GM21423 (cell line): ENCODE data around the gene FGGY.
"Not testable (repeated sequence)": the region's sequence is repeated elsewhere in the genome, so short reads cannot be mapped to it uniquely, and the experiment has no call there.

Experiments used
- ATAC-seq: cut with Tn5 transposase; IDR thresholded peaks from one replicate; pipeline ENCODE4 v1.9.1; 2021; ENCODE audit warnings: mild to moderate bottlenecking, moderate library complexity; ENCODE audit not compliant: unreplicated experiment

Gene FGGY

DNA sequence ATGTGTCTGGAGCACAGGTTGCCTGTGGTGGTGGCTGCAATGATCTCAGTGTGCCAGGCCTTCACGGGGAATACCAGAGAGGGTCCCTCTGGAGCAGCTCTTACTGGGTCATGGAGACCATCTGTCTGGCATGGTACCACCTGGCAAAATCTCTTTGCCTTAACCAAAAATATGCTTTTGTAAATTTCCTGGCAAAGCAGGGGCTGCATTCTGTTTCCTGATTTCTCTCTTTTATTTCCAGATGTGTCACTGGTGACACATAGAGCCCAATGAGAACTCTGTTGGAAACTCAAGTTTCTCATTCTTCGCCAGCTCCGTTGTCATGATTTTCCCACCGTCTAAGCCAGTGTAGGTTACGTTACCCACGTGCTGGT, 136.5 kb downstream of the FGGY start:
- ATAC-seq: no peak

DNA sequence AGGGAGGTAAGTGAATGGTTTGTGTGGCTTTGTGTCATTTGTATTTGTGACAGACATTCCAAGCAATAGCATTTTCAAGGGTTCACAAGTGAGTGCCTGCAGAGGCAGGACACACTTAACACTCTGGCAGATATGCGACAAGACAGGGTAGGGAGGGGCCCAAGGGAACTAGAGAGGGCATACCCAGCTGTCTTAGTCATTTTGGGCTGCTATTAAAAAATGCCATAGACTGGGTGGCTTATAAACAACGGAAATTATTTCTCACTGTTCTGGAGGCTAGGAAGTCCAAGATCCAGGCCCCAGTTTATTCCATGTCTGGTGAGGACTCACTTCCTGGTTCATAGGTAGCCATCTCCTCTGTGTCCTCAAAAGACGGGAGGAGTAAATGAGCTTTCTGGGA, 137.4 kb downstream of the FGGY start:
- ATAC-seq: no peak

DNA sequence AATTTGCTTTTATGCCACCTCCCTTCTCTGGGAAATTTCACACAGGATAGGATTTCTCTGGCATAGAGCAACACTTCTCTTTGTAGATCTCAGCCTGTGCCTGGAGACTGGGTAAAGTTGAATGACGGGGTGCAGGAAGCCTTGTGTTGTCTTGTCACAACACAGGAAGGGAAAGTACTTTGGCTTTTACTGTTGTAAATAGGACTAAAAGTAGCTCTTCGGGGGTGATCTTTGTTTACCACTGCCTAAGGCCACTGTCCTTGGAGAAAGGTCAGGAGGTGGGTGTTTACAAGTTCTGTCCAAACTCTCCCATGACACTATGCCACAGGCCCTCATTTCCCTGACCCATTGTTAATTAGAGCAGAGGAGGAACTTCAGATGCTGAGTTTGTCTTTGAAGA, 139.7 kb downstream of the FGGY start:
- no peak for ATAC-seq

DNA sequence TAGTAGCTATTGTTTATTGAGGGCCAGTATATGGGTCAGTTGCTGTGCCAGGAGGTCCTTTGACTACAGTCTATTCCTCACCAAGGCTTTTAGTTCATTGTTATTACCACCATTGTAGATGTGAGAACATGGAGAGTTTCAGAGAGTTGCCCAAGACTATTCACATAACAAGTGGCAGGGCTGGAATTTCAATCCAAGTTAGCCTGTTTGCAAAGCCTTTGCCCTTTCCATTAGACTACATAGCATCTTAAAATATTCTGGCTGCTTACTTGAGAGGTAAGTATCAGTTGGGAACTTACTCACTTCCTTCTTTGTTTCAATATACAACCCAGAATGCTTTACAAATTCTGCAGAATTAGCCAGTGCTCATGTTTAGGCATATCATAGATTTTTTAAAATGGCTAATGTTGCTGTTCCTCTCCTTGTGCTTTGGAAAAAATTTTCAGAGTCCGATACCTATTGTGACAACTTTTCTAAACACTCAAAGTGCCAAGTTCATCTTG, 141.2 kb downstream of the FGGY start:
- no peak for ATAC-seq

DNA sequence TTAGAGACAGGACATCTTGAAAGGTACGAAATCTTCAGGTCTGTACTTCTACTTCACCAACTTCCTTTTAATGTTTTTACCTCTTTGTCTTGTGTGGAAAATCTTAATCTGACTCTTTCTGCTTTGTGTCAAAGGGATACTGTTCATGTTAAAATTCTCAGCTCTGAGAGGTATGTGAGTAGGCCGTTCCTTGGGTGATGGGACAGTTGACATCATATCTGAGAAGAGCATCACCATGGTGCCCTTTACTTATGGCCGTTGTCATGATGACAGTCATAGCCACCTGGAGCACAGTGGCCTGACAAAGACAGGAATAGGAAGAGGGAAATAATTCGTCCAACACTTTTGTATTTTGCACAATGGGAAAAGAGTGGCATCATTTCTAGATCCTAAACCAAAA, 145.6 kb downstream of the FGGY start:
- ATAC-seq: no peak

DNA sequence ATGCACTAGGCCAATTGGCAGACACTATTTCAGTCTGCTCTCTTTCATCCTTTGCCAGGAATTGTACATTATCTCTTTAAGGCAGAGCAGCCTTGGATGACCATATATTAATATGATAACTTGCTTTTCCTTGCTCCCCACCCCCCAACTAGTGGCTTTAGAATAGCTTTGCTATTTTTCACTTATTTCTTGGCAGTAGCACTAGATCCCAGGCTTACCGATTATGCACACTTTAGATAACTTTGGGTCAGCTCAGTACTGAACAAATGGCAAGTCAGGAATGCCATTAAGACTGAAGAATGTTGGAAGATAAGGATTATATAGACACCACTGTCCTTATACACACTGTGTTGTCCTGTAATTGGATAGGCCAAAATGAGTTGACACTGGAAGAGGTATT, 146.4 kb downstream of the FGGY start:
- no peak for ATAC-seq

DNA sequence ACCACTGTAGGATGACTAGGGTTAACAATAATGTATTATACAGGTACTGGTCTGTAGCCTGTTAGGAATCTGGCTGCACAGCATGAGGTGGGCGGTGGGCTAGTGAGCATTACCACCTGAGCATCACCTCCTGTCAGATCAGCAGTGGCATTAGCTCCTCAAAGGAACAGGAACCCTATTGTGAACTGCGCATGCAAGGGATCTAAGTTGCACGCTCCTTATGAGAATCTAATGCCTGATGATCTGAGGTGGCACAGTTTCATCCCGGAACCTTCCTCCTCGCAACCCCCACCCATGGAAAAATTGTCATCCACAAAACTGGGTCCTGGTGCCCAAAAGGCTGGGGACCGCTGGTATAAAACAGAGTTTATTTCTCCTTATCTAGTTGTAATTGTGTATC, 147.6 kb downstream of the FGGY start:
- ATAC-seq: no peak

DNA sequence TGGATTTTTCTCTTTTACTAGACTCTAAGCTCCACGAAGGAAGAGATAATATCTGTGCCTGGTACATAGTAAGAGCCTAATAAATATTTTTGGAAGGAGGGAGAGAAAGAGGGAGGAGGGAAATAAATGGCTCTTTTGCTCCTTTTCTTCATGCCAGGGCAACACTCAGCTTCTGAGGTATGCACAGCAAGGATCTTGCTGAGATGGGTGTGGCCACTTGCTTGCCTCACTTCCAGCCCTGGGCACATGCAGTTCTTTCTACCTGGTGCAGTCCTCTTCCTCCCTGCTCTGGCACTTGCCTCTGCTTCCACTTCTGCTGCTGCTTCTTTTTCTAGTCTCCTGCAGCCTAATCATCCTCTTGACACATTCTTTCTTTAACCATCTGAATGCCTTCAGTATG, 148.1 kb downstream of the FGGY start:
- no peak for ATAC-seq

DNA sequence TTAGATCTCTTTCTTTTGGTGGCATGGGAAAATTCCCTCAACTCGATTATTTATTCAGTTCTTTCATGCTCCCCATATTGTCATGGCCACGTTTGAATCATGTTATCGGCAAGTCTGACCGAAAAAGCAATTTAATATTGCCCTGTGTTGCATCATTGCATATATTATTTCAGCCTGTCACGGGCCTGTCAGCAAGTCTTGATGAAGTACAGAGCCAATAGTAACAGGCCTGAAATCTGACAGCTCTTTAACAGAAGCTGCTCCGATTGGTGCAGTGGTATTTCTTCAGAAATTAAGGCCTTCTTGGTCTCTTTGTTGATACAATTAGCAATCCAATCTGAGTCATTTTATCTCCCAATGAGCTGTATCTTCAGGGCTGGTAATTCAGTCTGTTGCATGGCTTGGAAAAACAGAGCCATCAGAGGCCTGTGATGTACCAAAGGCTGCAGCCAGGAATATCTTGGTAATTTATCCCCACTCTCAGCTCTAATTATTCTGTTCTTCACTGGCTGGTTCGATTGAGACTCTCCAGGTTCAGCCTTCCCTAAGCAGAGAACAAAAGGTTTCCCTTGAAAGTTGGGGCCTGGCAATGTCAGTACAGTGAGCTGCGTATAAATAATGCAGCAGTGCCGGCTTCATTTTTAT, 149.5 kb downstream of the FGGY start:
- no peak for ATAC-seq

DNA sequence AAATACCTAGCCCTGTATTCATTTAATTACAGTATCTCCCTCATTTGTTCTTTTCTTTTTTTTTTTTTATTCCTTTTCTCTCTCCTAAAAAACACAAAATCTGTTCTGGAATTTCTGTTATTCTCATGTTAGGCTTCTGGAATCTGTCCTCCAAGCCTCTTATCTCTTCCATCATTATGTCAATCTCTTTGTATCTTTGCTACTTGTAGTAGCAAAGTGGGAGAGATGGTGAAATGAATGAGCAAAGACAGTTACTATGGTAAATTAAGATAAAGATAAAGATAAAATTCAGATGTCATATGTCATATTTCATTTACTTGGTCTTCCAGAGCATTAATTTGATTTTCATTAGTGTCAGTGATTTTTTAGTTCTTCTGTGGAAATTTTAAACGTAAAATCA, 155.1 kb downstream of the FGGY start:
- ATAC-seq: no peak

DNA sequence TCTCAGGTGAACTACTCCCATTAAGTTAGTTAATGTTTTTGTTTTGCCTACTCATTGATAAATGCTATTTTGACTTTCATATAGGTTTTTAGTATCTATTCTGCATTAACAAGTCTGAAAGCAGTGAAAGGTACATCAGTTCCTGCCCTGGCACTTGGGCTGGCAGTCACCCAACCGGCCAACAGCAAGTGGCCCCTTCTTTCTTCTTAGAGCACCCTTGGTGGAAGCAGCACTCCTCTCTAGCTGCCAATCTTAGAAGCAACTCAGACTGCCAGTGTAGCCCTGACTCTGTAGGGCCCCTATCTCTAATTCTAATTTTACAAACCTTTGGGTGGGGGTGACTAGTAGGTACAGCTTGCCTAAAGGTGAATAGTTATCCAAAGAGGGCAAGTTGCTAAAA, 155.7 kb downstream of the FGGY start:
- no peak for ATAC-seq

DNA sequence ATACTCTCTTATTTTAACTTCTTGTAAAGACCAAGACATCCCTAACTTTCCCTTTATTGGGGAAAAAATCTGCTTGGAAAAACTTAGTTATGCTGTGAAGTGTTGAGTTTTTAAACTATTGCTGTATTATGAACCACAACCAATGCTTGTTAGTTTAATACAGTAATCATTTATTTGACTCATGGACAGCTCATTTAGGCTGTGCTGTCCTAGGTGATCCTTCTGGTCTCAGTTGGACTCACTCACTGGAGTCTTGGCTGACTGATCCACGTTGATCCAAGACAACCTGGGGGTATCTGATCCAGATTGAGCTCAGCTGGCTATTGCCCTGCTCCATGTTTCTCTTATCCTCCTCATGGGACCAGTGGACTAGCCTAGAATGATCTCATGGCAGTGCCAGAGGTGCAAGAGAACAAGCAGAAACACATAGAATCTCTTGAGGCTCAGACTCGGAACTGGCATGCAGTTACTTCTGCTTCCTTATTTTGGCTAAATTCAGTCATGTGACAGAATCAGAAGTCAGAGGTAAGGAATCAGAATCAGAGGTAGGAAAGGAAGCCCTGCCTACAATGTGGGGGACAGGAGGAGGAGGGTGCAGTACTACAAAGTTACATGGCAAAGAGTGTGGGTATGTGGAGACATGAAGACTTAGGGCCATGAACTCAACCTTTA, 156.5 kb downstream of the FGGY start:
- ATAC-seq: no peak

DNA sequence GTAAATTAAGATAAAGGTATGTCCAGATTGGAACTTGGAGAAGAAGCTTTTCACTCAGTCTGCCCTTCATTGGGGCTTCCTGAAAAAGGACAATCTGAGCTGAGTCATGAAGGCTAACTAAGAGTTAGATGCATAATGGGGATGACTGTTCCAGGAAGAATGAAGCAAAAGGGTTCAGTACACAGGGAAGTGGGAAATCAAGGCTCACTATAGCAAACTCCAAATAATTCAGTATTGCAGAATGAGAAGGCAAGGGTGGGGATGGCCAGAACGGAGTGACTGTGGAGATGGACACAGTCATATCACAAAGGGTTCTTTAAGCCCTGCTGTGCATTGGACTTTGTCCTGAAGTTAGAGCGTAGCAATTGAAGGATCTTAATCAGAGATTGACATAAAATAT, 158.3 kb downstream of the FGGY start:
- no peak for ATAC-seq

DNA sequence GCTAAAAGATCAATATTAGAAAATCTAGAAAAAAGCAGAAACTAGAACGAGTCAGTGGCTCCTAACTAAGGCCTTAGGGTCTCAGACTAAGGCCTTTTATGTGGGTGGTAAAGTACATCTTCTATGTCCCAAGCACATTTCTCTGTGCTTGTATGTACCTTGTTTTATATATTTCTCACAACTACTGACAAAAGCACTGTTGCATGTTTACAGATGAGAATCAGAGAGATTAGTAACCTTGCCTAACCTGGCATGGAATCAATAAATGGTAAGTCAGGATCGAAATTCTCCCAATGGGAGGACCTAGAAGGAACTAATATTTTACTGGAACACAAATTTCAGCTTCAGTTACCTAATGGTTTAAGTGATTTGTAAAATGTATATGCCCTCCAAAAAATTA, 160.9 kb downstream of the FGGY start:
- ATAC-seq: no peak

DNA sequence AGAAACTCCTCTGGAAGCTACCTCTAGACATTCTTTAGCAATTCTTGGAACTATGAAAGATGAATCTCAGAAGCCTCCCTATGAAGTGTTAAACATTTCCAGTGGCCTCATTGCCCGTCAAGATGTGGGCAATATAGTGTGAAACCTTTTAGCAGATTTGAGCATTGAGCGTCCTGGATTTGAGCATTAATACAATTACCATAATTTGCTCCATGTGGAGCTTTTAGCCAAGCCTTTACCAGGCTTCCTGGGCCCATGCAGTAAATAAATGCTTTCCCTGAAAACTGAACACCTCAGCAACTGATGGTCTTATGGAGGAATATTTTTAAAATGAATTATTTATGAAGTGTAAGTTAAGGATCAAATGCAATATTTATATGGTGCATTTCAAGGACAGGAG, 162.0 kb downstream of the FGGY start:
- no peak for ATAC-seq

DNA sequence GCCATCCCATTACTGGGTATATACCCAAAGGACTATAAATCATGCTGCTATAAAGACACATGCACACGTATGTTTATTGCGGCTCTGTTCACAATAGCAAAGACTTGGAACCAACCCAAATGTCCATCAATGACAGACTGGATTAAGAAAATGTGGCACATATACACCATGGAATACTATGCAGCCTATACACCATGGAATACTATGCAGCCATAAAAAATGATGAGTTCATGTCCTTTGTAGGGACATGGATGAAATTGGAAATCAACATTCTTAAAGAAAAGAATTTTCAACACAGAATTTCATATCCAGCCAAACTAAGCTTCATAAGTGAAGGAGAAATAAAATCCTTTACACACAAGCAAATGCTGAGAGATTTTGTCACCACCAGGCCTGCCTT, 166.0 kb downstream of the FGGY start:
- ATAC-seq: not testable (repeated sequence)

DNA sequence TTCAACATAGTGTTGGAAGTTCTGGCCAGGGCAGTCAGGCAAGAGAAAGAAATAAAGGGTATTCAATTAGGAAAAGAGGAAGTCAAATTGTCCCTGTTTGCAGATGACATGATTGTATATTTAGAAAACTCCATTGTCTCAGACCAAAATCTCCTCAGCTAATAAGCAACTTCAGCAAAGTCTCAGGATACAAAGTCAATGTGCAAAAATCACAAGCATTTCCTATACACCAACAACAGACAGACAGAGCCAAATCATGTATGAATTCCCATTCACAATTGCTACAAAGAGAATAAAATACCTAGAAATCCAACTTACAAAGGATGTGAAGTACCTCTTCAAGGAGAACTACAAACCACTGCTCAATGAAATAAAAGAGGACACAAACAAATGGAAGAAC, 168.6 kb downstream of the FGGY start:
- ATAC-seq: not testable (repeated sequence)

DNA sequence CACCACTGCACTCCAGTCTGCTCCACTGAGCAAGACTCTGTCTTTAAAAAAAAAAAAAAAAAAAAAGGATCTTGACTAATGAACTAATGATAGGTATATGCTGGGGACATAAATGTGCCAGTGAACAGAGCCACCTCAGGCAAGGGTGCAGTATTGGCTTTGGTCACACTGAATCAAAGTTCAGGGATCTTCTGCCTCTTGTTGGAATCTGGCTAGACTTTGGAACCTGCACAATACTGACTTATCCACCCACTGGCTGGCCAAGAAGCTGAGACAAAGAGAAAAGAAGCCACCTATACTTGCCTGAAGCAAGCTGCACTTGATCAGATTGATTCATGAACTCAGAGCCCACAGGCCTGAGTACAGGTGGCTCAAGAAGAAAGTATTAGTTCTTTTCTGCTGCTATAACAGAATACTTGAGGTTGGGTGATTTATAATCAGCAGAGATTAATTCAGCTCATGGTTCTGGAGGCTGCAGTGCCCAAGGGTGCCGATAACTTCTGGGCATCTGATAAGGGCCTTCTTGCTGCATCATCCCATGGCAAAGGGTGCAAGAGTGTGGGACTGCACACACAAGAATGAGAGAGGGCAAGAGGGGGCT, 172.0 kb downstream of the FGGY start:
- ATAC-seq: no peak

DNA sequence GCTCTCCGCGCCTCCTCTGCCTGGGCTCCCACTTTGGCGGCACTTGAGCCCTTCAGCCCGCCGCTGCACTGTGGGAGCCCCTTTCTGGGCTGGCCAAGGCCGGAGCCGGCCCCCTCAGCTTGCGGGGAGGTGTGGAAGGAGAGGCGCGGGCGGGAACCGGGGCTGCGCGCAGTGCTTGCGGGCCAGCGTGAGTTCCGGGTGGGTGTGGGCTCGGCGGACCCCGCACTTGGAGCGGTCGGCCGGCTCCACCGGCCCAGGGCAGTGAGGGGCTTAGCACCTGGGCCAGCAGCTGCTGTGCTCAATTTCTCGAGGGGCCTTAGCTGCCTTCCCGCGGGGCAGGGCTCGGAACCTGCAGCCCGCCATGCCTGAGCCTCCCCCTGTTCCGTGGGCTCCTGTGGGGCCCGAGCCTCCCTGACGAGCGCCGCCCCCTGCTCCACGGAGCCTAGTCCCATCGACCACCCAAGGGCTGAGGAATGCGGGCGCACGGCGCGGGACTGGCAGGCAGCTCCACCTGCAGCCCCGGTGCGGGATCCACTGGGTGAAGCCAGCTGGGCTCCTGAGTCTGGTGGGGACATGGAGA, 175.2 kb downstream of the FGGY start:
- not testable (repeated sequence) for ATAC-seq

DNA sequence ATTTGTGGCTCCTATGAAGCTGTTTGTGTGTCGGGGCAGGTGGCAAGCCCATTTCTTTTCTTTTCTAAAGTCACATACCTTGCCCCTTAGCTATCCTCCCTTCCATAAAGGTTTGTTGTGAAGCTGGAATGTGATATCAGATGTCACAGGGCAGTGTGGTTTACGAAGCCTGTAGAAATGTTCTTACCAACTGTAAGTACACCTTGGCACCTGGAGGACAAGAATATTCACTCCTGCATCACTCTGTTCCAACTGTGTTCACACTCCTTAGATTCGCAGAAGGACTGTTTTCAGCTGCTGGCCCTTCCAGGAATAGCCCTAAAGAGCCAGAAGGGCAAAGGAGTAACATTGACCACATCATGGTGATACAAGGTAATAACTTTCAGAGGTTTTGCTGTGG, 176.9 kb downstream of the FGGY start:
- no peak for ATAC-seq

DNA sequence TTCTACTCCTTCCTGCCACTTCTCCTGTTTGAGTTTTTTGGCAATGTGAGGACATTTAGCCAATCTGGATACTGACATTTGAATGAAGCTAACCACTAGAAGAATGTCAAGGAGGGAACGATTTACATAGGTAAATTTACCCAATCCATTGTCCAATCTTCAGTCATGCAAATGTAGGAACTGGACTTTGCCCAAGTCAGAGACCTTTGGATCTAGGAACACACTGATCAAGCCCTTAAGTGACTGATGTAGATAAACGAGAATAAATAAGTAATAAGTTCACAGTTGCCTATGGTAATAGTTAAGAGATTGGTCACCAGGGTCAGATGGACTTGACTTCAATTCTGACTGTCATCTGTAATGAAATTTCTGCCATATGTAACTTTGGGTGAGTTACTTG, 177.6 kb downstream of the FGGY start:
- ATAC-seq: no peak

DNA sequence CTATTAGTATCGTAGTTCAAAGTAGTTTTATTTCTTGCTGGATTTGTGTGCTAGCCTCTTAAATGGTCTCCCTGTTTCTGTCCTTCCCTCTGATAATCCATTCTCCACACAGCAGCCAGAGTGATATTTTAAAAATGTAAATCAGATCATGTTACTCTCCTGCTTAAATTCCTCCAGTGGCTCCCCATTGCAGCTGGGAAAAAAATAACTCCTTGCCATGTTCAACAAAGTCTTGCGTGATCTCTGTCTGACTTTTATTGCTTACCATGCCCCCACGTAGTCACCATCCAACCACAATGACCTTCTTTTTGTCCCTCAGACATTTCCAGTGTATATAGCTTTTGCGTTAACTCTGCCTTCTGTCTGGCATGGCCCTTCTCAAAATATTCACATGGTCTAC, 178.8 kb downstream of the FGGY start:
- ATAC-seq: no peak
